IMR-90 (cell line): ENCODE measurements around the gene SLC6A3. TPM values are rescaled to one million over a fixed set of nuclear protein-coding genes. Genes with fewer than 3 reads are reported as not detected.

Source experiments
- ATAC-seq: fragments of 200-7000 bp; cut with Tn5 transposase; 2 replicates; pipeline ENCODE4 v1.9.1; 2020; ENCODE audit warnings: low read depth, mild to moderate bottlenecking, moderate library complexity
- BruUV-seq: library from RNA; stranded (reverse); fragments of 400-500 nt; replicated peaks from 2 replicates; lab custom pipeline; 2021; lab: Mats Ljungman, UMichigan
- CTCF ChIA-PET: fragments of 300-600 bp; formaldehyde crosslinking; extraction: SDS; loops from one replicate; lab custom pipeline; 2021; ENCODE audit warnings: antibody characterized with exemption; lab: Yijun Ruan, JAX
- POLR2A ChIA-PET: fragments of 300-600 bp; sonication (Branson Sonifier 250); formaldehyde crosslinking; loops from one replicate; lab custom pipeline; 2022; ENCODE audit warnings: antibody characterized with exemption; ENCODE audit not compliant: unreplicated experiment; lab: Charles Lee
- DNase-seq: peaks from one replicate; pipeline ENCODE4 v3.0.0; 2013
- H2AFZ ChIP-seq: replicated peaks from 2 replicates; pipeline ENCODE3; 2013; ENCODE audit warnings: low read length, mild to moderate bottlenecking; ENCODE audit not compliant: poor library complexity
- H2AK5ac ChIP-seq: 2 replicates; pipeline ENCODE4 v1.6.1; 2013; ENCODE audit warnings: low read depth, low read length, inconsistent platforms
- H2AK9ac ChIP-seq: replicated peaks from 2 replicates; pipeline ENCODE3; 2013; ENCODE audit warnings: mild to moderate bottlenecking, low read depth, low read length, moderate library complexity; ENCODE audit not compliant: poor library complexity
- H2BK120ac ChIP-seq: 2 replicates; pipeline ENCODE4 v1.6.1; 2013; ENCODE audit warnings: low read depth, low read length, inconsistent platforms
- H2BK15ac ChIP-seq: 3 replicates; pipeline ENCODE4 v1.6.1; 2013; ENCODE audit warnings: low read depth, low read length, inconsistent platforms
- H2BK20ac ChIP-seq: 2 replicates; pipeline ENCODE4 v1.6.1; 2013; ENCODE audit warnings: low read depth, mild to moderate bottlenecking, inconsistent platforms, low read length, moderate library complexity
- H2BK5ac ChIP-seq: 2 replicates; pipeline ENCODE4 v1.6.1; 2013; ENCODE audit warnings: mild to moderate bottlenecking, low read depth, low read length, inconsistent platforms; ENCODE audit not compliant: poor library complexity, severe bottlenecking
- H3K14ac ChIP-seq: replicated peaks from 2 replicates; pipeline ENCODE4 v1.6.1; 2013; ENCODE audit warnings: low read depth, low read length, inconsistent platforms
- H3K18ac ChIP-seq: 2 replicates; pipeline ENCODE4 v1.6.1; 2013; ENCODE audit warnings: low read depth, low read length, control low read depth
- H3K23ac ChIP-seq: 2 replicates; pipeline ENCODE4 v1.6.1; 2013; ENCODE audit warnings: low read depth, low read length, inconsistent platforms
- H3K27ac ChIP-seq: 2 replicates; pipeline ENCODE4 v1.5.1; 2013; ENCODE audit warnings: mild to moderate bottlenecking, control low read depth, low read length; ENCODE audit not compliant: insufficient read depth
- H3K27me3 ChIP-seq: 2 replicates; pipeline ENCODE4 v1.6.1; 2013; ENCODE audit warnings: low read length; ENCODE audit not compliant: control insufficient read depth, insufficient read depth
- H3K36me3 ChIP-seq: 2 replicates; pipeline ENCODE4 v1.6.1; 2013; ENCODE audit warnings: low read length, mixed read lengths; ENCODE audit not compliant: control insufficient read depth, insufficient read depth
- H3K4ac ChIP-seq: 2 replicates; pipeline ENCODE4 v1.6.1; 2013; ENCODE audit warnings: low read depth, low read length, inconsistent platforms
- H3K4me1 ChIP-seq: 2 replicates; pipeline ENCODE4 v1.6.1; 2013; ENCODE audit warnings: low read length, mixed read lengths; ENCODE audit not compliant: control insufficient read depth, insufficient read depth
- H3K4me2 ChIP-seq: 2 replicates; pipeline ENCODE4 v1.6.1; 2013; ENCODE audit warnings: low read depth, mild to moderate bottlenecking, control low read depth, low read length, moderate library complexity
- H3K4me3 ChIP-seq: 2 replicates; pipeline ENCODE4 v1.5.1; 2013; ENCODE audit warnings: low read depth, mild to moderate bottlenecking, control low read depth, low read length, moderate library complexity; ENCODE audit not compliant: insufficient read depth
- H3K56ac ChIP-seq: 2 replicates; pipeline ENCODE4 v1.6.1; 2013; ENCODE audit warnings: low read length, inconsistent platforms; ENCODE audit not compliant: insufficient read depth; ENCODE audit errors: extremely low read depth
- H3K79me1 ChIP-seq, 2 experiments: 2 replicates each; pipeline ENCODE4 v1.6.1; 2013; ENCODE audit warnings: low read length in 2 of 2, inconsistent platforms in 1 of 2, low read depth in 1 of 2
- H3K9ac ChIP-seq: 2 replicates; pipeline ENCODE4 v1.6.1; 2013; ENCODE audit warnings: low read depth, low read length, control low read depth
- H3K9me1 ChIP-seq: 2 replicates; pipeline ENCODE4 v1.6.1; 2013; ENCODE audit warnings: low read length, inconsistent platforms; ENCODE audit not compliant: insufficient read depth
- H3K9me3 ChIP-seq: 2 replicates; pipeline ENCODE4 v1.6.1; 2013; ENCODE audit warnings: low read length; ENCODE audit not compliant: control insufficient read depth, insufficient read depth
- H4K20me1 ChIP-seq: 2 replicates; pipeline ENCODE4 v1.6.1; 2013; ENCODE audit warnings: low read length, inconsistent platforms; ENCODE audit not compliant: insufficient read depth
- H4K5ac ChIP-seq: 2 replicates; pipeline ENCODE4 v1.6.1; 2013; ENCODE audit warnings: mild to moderate bottlenecking, low read depth, low read length, control low read depth
- H4K8ac ChIP-seq, 2 experiments: 2 replicates each; pipeline ENCODE4 v1.6.1; 2013; ENCODE audit warnings: low read depth in 2 of 2, low read length in 2 of 2, control low read depth in 1 of 2, inconsistent platforms in 1 of 2
- H4K91ac ChIP-seq: 2 replicates; pipeline ENCODE4 v1.6.1; 2013; ENCODE audit warnings: low read depth, low read length, inconsistent platforms; ENCODE audit not compliant: insufficient read depth
- CEBPB ChIP-seq: IDR thresholded peaks from 2 replicates; pipeline ENCODE4 v1.6.1; 2012; ENCODE audit warnings: low read depth, low read length, improper control_type of control experiment
- FOS ChIP-seq: fragments of 150-350 bp; IDR thresholded peaks from 2 replicates; pipeline ENCODE4 v1.6.1; 2016; ENCODE audit warnings: low read depth, low read length
- POLR2A ChIP-seq: IDR thresholded peaks from 2 replicates; pipeline ENCODE4 v1.6.1; 2012; ENCODE audit warnings: mild to moderate bottlenecking, low read depth, low read length
- RCOR1 ChIP-seq: IDR thresholded peaks from 2 replicates; pipeline ENCODE4 v1.6.1; 2012; ENCODE audit warnings: mild to moderate bottlenecking, low read length, improper control_type of control experiment; ENCODE audit not compliant: insufficient replicate concordance
- RFX5 ChIP-seq: IDR thresholded peaks from 2 replicates; pipeline ENCODE4 v1.8.0; 2012; ENCODE audit warnings: low read depth, mild to moderate bottlenecking, low read length, moderate library complexity
- WGBS, 2 experiments: methylation state at CpG; one replicate each; pipeline versions ENCODE4 v1.1.5 to v1.1.7; 2013; ENCODE audit warnings: missing lambda C conversion rate in 2 of 2; ENCODE audit not compliant: insufficient read length in 1 of 2; ENCODE audit errors: extremely low coverage in 2 of 2; 5-methylcytosine and 5-hydroxymethylcytosine counted together
- dilution Hi-C: fragments of 300-500 bp; cut with HindIII; formaldehyde crosslinking; loops from one replicate; pipeline ENCODE4 v1.14.3; 2018; ENCODE audit warnings: low sequenced_read_pairs; ENCODE audit not compliant: unreplicated experiment
- in situ Hi-C: fragments of 300-500 bp; cut with MboI; formaldehyde crosslinking; loops from 3 replicates; pipeline ENCODE4 v1.14.3; 2019; ENCODE audit warnings: low sequenced_read_pairs, inconsistent platforms, mixed read lengths
- intact Hi-C: fragments of 100-400 bp; cut with micrococcal nuclease; formaldehyde crosslinking; loops from 2 replicates; pipeline ENCODE4 v1.10.0; 2022
- polyA plus RNA-seq, 3 experiments: library from polyadenylated mRNA; depleted of rRNA; stranded (reverse); fragments of >200 nt; gene quantifications; 2 replicates each; pipeline ENCODE4 v1.2.3, GENCODE V29; 2012; ENCODE audit warnings: low replicate concordance in 1 of 3
- total RNA-seq: library from RNA; depleted of rRNA; stranded (reverse); fragments of >200 nt; gene quantifications from 2 replicates; pipeline ENCODE4 v1.2.3, GENCODE V29; 2012
- TF ChIP-seq, protein P1 (sequence below): fragments of 150-350 bp; IDR thresholded peaks from 2 replicates; pipeline ENCODE4 v1.6.1; 2017; ENCODE audit warnings: mild to moderate bottlenecking, antibody characterized with exemption, low read length, low read depth
- TF ChIP-seq, protein P2 (sequence below): conservative IDR thresholded peaks from 2 replicates; pipeline ENCODE4 v1.5.1; 2012; ENCODE audit warnings: mild to moderate bottlenecking, low read depth, low read length, improper control_type of control experiment
- TF ChIP-seq, protein P3 (sequence below): fragments of 150-350 bp; IDR thresholded peaks from 2 replicates; pipeline ENCODE4 v1.6.1; 2016; ENCODE audit warnings: low read depth, mild to moderate bottlenecking, low read length, moderate library complexity, borderline replicate concordance

Gene SLC6A3
- total and polyA plus RNA-seq, 2 of the 4 experiments (the other 2 are of a cell fraction) = not detected

DNA sequence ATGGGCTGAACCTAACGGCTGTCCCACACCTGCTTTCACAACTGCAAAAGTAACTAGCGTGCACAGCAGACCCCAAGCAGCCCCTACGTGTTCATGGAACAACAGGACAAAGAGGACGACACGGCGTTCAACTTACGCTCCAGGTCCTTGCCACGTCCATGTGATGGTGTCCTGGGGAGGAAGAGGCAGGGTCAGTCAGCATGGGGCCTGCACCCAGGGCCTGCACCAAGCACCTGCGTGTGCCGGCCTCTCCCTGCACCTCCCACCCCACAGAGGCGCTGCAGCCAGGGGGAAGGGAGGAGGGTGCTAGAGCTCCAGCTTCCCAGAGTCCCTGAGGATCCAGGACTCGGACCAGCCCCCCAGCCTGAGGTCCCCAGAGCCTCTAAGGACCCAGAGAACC, 35.6 kb upstream of the SLC6A3 start:
- in situ Hi-C loops = loop anchor here (10.0 kb wide), 1 partner anchor 164 kb away; no protein-coding TSS in a partner anchor
- ChIA-PET CTCF (no interaction called here), POLR2A (no interaction called here)
- Histone ChIP-seq H2BK120ac (no peak overlapping the region), H3K4ac (no peak overlapping the region), H2AK5ac (no peak overlapping the region), H2BK20ac (no peak overlapping the region), H3K27me3 (no peaks in the 10 kb centered on the region), H3K18ac (no peak overlapping the region), H2BK15ac (no peak overlapping the region), H2BK5ac (no peak overlapping the region), H3K14ac (no peak overlapping the region), H4K8ac (no peak overlapping the region), H3K9me1 (peaks cover 3% of the 10 kb centered on the region; the same call in 1 of the 2 replicates), H2AK9ac (no peak overlapping the region), H2AFZ (no peak overlapping the region), H4K91ac (no peak overlapping the region), H3K23ac (no peak overlapping the region), H3K79me1 (peaks cover 3 to 4% of the 10 kb centered on the region in 2 experiments; a peak in 2 of 4 replicates), H3K9me3 (no peaks in the 10 kb centered on the region), H3K9ac (no peak overlapping the region), H3K56ac (no peak overlapping the region), H3K4me2 (no peak overlapping the region), H4K5ac (no peak overlapping the region), H4K20me1 (peaks cover 25% of the 10 kb centered on the region), H3K4me1 (no peaks in the 10 kb centered on the region), H3K27ac (no peak overlapping the region), H3K36me3 (peaks cover 60% of the 10 kb centered on the region), H3K4me3 (no peak overlapping the region)
- intact Hi-C loops = no loop called here
- BruUV-seq = no TSS peak
- no CpG with 5 or more reads among the region's 12 CpGs for WGBS, 2 experiments
- no peak for TF ChIP-seq RFX5
- TF ChIP-seq RCOR1 = no peak
- TF ChIP-seq, protein P1, sequence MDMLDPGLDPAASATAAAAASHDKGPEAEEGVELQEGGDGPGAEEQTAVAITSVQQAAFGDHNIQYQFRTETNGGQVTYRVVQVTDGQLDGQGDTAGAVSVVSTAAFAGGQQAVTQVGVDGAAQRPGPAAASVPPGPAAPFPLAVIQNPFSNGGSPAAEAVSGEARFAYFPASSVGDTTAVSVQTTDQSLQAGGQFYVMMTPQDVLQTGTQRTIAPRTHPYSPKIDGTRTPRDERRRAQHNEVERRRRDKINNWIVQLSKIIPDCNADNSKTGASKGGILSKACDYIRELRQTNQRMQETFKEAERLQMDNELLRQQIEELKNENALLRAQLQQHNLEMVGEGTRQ = no peak
- TF ChIP-seq POLR2A = no peak
- TF ChIP-seq FOS = no peak
- TF ChIP-seq CEBPB = no peak
- TF ChIP-seq, protein P2, sequence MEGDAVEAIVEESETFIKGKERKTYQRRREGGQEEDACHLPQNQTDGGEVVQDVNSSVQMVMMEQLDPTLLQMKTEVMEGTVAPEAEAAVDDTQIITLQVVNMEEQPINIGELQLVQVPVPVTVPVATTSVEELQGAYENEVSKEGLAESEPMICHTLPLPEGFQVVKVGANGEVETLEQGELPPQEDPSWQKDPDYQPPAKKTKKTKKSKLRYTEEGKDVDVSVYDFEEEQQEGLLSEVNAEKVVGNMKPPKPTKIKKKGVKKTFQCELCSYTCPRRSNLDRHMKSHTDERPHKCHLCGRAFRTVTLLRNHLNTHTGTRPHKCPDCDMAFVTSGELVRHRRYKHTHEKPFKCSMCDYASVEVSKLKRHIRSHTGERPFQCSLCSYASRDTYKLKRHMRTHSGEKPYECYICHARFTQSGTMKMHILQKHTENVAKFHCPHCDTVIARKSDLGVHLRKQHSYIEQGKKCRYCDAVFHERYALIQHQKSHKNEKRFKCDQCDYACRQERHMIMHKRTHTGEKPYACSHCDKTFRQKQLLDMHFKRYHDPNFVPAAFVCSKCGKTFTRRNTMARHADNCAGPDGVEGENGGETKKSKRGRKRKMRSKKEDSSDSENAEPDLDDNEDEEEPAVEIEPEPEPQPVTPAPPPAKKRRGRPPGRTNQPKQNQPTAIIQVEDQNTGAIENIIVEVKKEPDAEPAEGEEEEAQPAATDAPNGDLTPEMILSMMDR = no peak
- TF ChIP-seq, protein P3, sequence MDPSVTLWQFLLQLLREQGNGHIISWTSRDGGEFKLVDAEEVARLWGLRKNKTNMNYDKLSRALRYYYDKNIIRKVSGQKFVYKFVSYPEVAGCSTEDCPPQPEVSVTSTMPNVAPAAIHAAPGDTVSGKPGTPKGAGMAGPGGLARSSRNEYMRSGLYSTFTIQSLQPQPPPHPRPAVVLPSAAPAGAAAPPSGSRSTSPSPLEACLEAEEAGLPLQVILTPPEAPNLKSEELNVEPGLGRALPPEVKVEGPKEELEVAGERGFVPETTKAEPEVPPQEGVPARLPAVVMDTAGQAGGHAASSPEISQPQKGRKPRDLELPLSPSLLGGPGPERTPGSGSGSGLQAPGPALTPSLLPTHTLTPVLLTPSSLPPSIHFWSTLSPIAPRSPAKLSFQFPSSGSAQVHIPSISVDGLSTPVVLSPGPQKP = no peak
- DNase-seq (no peak), ATAC-seq (no peak)
- dilution Hi-C loops = no loop called here
